NCI-H748 treated with DMSO at 0.1 percent for 48 hours (cell line): ENCODE measurements around the gene ELAVL3.
"Not testable (repeated sequence)": the region's sequence is repeated elsewhere in the genome, so short reads cannot be mapped to it uniquely, and the experiment has no call there.

Experiments used
- DNase-seq: peaks from one replicate; lab custom pipeline; 2025; lab: John Stamatoyannopoulos, UW

Gene ELAVL3

DNA sequence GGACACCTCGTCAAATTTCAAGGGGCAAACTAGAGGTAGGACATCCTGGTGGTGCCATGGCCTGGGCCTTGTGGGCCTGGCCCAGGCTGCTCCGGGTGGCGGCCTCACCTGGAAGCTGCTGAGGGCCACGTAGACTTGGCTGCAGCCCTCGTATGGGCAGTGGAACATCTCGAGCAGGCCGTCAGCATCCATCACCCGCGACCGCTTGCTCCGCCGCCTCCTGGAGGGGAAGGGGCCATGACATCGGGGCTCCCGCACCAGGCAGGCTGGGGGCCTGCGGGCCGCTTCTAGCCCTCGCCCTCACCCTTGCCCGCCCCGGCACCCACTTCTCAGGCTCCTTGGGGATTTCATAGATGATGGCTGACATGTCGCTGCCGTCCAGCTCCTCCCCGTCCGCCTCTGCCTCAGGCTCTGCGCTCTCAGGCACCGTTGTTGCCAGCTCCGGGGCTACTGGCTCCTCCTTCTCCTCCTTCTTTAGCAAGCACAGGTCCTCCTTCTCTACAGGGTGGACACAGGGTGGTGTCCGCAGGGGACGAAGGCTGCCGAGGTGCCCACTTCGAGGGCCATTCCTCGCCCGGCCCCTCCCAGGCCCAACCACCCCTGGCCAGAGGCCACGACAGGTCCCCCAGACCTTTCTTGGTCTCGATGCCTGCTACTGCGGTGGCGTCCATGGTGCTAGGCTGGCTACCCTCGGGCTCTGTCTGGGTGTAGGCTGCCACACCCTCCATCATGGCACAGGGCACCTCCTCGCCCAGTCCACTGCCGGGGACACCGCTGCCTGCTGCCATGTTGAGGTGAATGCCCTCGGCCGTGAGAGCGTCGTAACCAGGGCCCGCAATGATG lies 6.0 kb upstream of the ELAVL3 start:
- no peak for DNase-seq

DNA sequence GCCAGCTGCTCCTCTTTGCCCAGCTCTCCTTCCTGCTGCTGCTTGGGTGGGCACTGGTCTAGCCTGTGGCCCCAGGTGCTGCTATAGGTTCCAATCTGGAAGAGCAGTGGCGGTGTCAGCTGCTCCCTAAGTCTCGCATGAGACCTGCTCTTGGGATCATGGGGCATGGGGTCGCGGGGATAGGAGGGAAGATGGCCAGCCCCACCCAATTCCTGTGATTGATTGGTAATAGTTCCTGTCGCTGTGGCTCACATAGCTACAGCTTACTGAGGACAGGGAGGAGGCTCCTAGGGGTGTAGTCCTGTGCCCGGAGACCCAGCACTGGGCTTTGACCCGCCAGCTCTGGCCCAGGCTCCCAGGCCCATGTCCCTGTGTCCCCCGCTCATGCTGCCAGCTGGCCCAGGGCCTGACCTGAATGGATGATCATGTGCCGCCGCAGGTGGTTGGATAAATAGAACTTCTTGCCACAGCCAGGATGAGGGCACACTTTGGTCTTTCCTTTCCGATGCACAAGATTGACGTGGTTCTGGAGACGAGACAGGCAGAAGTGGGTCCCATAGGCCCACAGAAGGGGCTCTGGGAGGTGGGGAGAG lies 4.5 kb upstream of the ELAVL3 start:
- DNase-seq: no peak

DNA sequence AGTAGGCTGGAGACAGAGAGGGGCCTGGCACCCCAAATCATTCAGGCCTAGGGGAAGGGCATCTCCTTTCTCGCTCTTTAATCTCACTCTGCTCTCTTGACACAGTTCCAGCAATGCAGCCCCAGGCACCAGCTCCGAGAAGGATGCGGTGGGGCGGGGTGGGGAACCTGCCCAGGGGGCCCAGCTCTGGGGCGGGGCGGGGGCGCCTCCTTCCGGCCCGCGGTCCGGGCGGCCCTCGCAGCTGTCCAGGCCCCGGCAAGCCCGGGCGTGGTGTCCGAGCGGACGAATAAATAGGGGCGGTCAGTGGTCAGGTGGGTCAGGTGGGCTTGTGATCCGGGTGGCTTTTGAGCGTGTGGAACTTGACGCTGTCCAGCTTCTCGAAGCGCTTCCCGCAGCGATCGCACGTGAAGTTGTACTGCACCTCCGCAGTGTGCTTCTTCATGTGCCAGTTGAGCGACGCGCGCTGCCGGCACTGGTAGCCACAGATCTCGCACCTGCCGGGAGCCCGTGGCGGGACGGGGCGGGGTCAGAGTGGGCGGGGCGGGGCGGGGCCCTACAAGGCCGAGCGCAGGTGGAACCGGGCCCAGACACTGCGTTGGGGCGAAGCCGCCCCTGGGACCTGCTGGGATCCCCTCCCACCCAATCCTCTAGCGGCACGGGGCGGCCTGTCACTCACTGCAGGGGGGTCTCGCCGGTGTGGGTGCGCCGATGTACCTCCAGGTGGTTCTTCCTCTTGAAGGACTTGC lies 2.7 kb upstream of the ELAVL3 start:
- DNase-seq: no peak

DNA sequence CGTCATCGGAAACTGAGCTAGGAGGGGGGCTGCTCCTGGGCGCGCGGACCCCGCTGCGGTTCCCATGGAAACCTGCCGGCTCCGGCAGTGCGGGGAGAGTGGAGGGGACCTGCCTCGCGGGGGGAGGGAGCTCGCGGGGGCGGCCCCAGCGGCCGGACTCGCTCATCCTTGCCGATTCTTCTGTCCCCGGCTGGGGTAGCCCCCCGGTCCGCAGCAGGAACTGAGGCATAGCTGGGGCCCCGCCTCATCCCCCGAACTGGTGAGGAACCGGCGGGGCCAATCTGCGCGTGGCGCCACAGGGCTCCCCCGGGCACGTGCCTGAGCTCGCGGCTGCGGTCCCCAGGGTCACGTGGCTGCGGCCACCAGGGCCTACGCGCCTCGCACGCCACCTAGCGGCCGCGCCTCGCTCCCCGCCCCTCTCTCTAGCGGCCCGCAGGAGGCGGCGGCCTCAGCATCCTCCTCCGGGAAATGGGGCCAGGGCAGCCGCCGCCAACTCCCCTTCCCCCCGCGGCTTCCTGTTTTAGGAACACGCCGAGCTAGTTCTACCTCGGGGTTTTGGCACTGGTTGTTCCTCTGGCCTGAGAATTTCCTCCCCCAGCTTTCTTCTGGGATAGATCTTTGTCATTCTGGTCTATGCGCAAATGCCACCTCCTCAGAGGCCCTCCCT lies 1.7 kb upstream of the ELAVL3 start:
- peak; percentile 46 for DNase-seq

DNA sequence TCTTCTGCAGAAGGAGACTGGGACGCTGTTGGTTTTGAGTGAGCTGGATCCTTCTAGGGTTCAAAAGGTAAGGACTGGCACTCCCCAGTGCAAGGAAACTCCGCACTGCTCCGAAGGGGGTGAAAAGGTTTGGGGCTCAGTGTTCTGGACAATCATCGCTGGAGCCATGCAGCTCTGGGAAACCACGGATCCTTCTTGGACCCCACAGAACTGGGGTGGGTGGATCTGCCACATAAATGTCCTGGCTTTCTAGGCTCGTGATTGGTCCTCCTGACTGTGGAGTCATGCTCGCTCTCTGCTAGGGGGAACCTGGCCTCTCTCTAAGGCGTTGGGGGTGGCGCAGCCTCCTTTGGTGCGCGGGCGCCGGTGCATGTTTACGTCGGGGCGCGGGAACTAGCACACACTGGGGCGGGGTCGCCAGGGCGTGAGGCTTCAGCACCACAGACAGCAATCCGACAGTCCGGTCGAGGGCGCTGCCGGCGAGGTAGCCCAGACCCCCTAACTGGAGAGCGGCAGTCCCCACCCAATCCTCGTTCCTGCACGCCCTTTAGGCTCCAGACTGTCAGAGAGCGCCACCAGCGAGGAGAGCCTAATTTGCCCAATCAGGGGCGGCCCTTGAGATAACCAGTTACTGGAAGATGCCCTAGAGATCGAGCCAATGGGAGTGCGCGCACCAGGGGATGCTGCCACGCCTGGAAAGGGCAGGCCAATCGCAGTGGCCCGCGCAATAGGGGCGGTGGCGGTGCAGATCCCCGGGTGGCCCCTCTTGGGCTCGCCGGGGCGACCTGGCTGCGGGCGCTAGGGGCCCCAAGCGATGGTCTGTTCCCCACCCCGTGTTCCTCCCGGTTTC lies 913 bp upstream of the ELAVL3 start:
- DNase-seq: peak; percentile 82

DNA sequence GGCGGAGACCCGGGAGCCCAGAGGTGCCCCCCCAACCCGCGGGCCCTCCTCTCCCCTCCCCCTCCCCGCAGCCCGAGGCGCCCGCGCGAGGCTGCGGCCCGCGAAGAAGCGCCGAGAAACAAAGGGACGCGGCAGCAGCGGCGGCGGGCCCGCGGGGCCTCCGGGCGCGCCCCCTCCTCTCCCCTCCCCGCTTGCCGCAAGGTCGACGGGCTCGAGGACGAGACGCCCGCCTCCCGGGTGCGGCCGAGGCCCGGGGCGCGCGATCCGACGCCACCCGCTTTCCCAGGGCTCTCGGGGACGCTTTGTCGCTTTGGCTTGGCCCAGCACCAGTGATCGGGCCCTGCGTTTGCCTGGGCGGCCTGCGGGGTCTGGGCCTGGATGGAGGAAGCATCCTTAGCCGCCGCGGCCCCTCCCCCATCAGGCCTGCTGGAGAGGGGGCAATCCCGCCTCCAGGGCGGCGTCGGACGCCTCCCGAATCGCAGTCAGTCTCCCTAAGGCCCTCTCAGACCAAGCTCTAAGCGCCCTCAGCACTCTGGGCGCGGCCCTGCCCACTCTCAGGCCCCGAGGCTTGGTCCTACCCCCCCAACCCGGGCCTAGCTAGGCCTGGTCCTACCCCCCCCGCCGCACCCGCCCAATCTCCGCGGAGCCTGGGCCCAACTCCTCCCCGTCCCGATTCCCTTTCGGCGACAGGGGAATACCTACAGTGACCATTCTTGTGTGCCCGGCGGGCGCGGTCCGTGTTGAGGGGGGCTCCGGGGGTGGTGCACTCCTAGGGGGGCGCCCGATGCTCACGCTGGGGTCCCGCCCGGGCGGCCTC lies 740 bp downstream of the ELAVL3 start:
- no peak for DNase-seq

DNA sequence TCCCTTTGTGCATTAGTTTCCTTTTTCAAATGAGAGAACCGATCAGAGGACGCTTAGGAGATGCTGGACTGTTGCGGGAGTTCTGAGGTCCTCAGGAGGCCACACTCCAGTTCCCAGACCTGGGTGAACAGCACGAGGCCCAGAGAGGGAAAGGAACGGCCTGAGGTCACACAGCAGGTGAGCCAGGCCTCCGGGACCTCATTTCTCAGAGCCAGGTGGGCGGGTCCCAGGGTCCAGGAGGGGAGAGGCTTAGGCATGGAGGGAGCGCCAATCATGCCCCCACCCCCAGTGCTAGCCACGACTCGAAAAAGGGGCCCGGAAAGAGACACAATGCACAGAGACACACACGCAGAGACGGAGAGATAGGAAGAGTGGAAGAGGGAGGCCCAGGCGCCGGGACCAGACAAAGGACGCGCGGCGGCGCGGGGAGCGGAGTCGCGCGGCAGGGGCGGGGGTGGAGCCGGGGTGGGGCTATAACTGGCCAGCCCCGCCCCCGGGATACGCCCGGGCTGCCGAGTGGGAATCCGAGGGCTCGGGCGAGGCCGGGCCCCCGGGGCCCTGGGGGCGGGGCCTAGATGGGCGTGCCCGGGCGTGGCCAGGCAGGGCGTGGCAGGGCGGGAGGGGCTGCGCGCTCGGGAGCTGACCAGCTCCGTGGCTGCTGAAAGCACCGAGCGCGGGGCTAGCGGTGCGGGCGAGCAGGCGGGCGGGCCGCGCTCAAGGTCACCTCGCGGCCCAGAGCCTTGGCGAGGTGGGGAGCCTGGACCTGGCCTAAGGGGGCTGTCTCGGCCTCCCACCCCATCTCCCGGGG lies 1.6 kb downstream of the ELAVL3 start:
- peak; percentile 52 for DNase-seq

DNA sequence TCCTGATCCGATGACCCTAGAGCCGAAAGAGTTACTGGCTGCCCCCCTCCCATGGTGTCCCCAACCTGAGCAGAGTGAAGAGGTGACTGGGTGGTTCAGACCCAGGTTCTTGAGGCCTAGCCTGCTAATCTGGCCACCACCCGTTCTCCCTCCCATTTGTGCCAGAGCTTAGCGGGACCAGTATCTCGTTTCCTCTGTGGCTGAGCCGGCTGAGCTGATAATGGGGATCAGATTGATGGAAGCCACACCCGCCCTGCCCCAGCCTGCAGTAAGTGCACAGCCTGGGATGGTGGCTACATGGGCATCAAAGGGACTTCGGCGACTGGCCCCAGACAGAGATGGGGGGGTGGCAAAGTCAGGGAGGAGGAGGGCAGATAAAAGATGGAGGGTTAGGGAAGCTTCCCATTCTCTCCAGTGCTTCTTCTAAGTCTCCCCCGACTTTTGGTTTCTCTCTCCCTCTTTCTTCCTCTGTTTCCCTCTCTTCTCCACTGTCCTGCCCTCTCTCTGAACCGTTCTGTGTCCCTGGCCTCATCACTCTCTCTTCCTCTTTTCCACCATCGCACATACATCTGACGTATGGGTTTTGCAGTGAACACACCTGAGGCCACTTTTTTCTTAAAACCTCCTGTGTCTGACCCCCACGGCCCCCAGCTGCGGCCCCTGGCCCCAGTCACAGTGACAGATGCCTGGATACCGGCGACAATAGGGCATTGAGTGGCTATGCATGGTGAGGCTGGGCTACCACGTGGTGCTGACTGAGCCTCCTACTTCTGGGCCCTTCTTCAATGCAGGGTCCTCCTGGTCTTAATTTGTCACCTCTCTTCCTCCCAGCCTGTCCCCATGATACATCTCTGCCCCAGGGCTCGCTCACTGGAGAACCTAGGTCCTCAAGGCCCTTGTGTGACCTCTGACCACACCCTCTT lies 2.4 kb downstream of the ELAVL3 start:
- DNase-seq: no peak

DNA sequence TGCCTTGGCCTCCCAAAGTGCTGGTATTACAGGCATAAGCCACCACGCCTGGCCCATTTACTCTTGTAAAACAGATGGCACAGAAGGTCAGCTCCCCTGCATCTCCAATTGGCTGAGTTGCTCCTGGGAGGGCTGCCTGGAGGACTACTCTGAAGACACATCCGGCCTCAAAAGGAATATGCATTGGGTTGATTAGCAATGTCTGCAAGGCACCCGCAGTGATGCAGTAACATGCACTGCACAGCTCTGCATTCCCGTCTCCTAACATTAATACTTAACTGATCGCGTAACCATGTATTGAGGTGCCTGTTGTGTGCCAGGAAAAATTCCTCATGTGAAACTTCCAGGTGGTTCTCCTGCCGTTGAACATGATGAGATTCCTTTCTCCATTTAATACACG lies 5.0 kb downstream of the ELAVL3 start:
- no peak for DNase-seq

DNA sequence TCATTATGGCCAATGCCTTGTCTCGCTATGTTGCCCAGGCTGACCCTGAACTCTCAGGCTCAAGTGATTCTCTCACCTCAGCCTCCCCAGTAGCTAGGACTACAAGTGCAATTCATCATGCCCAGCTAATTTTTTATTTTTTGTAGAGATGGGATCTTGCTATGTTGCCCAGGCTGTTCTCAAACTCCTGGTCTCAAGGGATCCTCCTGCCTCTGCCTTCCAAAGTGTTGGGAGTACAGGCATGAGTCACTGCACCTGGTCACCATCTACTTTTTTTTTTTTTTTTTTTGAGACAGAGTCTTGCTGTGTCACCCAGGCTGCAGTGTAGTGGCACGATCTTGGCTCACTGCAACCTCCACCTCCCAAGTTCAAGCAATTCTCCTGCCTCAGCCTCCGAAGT lies 5.5 kb downstream of the ELAVL3 start:
- not testable (repeated sequence) for DNase-seq

DNA sequence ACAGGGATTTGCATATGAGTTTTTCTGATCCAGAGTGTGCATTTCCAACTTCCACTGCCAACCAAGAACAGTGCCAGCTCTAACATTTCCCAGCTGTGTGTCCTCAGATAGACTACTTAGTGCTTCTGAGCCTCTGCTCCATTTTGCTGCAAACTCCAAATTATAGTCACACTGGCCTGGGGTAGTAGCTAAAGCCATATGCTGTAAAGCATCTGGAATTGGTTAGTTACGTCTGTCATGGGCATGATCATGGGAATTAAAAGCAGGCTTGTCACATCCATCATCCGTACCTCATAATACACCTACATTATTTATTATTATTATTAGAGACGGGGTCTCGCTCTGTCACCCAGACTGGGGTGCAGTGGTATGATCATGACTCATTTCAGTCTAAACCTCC lies 7.1 kb downstream of the ELAVL3 start:
- no peak for DNase-seq

DNA sequence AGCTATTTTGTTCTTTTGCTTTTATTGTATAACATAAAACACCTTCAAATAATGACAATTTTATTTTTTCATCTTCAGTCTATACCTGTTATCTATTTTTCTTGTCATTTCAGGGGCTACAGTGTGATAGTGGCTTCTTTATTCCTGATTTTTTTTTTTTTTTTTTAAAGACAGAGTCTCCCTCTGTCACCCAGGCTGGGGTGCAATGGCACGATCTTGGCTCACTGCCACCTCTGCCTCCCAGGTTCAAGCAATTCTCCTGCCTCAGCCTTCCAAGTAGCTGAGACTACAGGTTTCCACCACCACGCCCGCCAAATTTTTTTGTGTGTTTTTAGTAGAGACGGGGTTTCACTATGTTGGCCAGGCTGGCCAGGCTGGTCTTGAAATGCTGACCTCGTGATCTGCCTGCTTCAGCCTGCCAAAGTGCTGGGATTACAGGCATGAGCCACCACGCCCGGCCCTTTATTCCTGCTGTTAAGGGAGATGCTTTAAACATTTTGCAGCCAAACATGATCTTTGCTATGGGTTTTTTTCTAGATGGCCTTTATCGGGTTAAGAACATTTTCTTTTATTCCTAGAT lies 12.5 kb downstream of the ELAVL3 start:
- DNase-seq: not testable (repeated sequence)

DNA sequence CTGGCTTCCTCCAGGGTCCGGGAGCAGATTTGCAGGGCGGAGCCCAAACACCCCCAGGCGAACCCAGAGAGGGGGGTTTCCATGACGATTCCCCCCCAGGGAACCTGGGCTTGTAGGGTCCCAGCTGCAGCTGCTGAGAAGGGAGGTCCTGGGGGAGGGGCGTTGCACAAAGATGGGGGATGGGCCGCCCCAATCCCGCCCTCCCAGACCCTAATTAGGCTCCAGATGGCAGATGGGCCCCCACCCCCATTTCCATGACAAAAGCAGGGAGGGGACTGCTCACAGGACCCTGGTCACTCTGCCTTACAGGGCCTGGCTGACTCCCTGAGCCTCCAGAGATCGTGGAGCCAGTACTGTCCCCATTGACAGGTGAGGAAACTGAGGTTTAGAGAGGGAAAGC lies 15.2 kb downstream of the ELAVL3 start:
- no peak for DNase-seq

DNA sequence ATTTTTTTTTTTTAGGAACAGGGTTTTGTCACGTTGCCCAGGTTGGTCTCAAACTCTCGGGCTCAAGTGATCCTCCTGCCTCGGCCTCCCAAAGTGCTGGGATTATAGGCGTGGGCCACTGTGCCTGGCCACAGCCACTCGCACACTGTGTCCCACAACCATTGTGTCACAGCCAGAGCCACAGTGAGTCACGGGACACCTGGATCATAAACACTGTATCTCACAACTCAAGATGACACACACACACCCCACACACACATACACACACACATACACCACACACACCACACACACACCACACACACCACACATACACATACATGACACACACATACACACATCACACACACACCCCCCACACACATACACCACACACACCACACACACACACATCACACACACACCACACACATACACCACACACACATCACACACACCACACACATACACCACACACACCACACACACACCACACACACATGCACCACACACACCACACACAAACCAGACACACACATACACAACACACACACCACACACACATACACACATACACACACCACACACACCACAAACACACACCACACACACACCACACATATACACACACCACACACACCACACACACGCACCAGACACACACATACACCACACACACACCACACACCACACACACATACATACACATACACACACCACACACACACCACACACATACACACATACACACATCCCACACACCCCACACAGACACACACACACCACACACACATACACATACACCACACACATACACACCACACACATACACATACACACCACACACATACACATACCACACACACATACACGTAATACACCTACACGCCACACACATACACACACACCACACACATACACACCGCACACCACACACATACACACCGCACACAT lies 16.2 kb downstream of the ELAVL3 start:
- DNase-seq: no peak

DNA sequence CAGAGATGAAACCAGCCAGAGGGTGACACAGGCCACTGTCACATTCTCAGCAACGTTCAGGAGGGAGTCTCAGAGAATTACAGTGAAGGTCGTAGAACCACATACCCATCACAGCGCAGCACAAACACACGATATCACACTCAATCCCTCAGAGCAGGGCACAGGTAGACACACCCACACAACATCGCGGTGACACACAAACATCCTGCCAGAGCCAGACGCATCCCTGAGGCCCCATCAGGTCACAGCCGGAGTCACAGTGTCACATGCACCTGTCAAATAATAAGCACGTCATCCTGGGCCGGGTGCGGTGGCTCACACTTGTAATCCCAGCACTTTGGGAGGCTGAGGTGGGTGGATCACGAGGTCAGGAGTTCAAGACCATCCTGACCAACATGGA lies 17.5 kb downstream of the ELAVL3 start:
- DNase-seq: no peak

DNA sequence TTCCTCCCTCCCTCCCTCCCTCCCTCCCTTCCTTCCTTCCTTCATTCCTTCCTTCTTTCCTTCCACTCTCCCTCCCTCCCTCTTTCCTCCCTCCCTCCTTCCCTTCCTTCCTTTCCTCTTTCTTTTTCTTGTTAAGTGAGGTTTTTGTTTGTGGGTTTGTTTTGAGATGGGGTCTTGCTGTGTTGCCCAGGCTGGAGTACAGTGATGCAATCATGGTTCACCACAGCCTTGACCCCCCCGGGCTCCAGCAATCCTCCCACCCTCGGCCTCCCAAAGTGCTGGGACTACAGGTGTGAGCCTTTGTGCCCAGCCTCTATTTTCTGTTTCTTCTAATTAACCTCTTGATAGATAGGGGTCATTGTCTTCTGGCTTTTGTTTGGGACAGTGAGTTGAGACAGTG lies 19.4 kb downstream of the ELAVL3 start:
- DNase-seq: no peak

DNA sequence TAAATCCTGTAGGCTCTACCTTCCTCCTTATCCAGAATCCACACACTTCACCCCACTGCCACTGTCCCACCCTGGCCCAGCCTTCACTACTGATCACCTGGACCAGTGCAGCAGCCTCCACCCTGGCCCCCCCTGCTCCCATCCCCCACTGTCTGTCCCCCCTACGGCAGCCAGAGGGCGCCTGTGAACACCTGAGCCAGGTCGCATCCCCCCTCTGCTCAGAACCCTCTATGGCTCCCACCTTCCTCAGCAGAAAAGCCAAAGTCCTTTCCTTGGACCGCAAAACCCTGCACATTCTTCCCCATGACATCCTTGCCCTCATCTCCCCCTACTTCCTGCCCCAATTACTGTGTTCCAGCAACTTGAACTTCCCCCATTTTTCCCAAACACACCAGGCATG lies 20.6 kb downstream of the ELAVL3 start:
- no peak for DNase-seq
